Common myeloid progenitor, CD34-positive (primary cell): ENCODE measurements around the gene TMEM123.

Source experiments
- CTCF ChIA-PET: fragments of 350-600 bp; sonication (Branson Sonifier 250); formaldehyde crosslinking; loops from one replicate; lab custom pipeline; 2021; ENCODE audit warnings: antibody characterized with exemption; lab: Charles Lee
- POLR2A ChIA-PET: fragments of 350-600 bp; sonication (Branson Sonifier 250); formaldehyde crosslinking; loops from one replicate; lab custom pipeline; 2021; ENCODE audit warnings: antibody characterized with exemption; lab: Charles Lee
- DNase-seq, 3 donors: peaks; one replicate each; pipeline versions ENCODE4 v3.0.0 to v3.0.0-alpha.2; 2013
- H3K27ac ChIP-seq, 2 experiments: 1 replicate in 1 of 2; 2 replicates in 1 of 2; pipeline ENCODE4 v1.7.0; 2013; ENCODE audit warnings: inconsistent platforms in 2 of 2, low read length in 2 of 2, mild to moderate bottlenecking in 2 of 2, low read depth in 1 of 2, moderate library complexity in 1 of 2; ENCODE audit not compliant: severe bottlenecking in 2 of 2, insufficient read depth in 1 of 2, poor library complexity in 1 of 2
- H3K27me3 ChIP-seq, 5 experiments: replicated peaks in 2 of 5; 1 replicate in 3 of 5; 2 replicates in 2 of 5; pipeline versions ENCODE4 v1.6.1 to v1.7.0; 2013; ENCODE audit warnings: low read length in 4 of 5, mild to moderate bottlenecking in 2 of 5, moderate library complexity in 2 of 5, inconsistent platforms in 1 of 5; ENCODE audit not compliant: insufficient read depth in 5 of 5, control insufficient read depth in 4 of 5
- H3K36me3 ChIP-seq, 4 experiments: 1 replicate in 2 of 4; 2 replicates in 2 of 4; pipeline versions ENCODE4 v1.6.1 to v1.7.0; 2013; ENCODE audit warnings: low read length in 3 of 4, control low read depth in 1 of 4, mild to moderate bottlenecking in 1 of 4; ENCODE audit not compliant: control insufficient read depth in 4 of 4, insufficient read depth in 4 of 4
- H3K4me1 ChIP-seq, 4 experiments: 1 replicate in 3 of 4; 2 replicates in 1 of 4; pipeline versions ENCODE4 v1.6.1 to v1.7.1; 2013; ENCODE audit warnings: low read length in 3 of 4, mild to moderate bottlenecking in 3 of 4, control low read depth in 1 of 4, inconsistent platforms in 1 of 4, moderate library complexity in 1 of 4; ENCODE audit not compliant: control insufficient read depth in 4 of 4, insufficient read depth in 4 of 4; ENCODE audit errors: control extremely low read depth in 1 of 4
- H3K4me3 ChIP-seq, 7 experiments: 1 replicate in 4 of 7; 2 replicates in 3 of 7; pipeline versions ENCODE4 v1.5.1 to v1.7.0; 2013; ENCODE audit warnings: mild to moderate bottlenecking in 7 of 7, low read length in 6 of 7, moderate library complexity in 6 of 7, inconsistent platforms in 2 of 7, low read depth in 2 of 7, control low read depth in 1 of 7; ENCODE audit not compliant: insufficient read depth in 4 of 7, control insufficient read depth in 1 of 7; ENCODE audit errors: extremely low read depth in 1 of 7
- H3K9me3 ChIP-seq, 5 experiments: 1 replicate in 4 of 5; 2 replicates in 1 of 5; pipeline versions ENCODE4 v1.6.1 to v1.7.1; 2013; ENCODE audit warnings: low read length in 4 of 5, mild to moderate bottlenecking in 2 of 5, inconsistent platforms in 1 of 5, low read depth in 1 of 5, moderate library complexity in 1 of 5; ENCODE audit not compliant: control insufficient read depth in 4 of 5, insufficient read depth in 2 of 5; ENCODE audit errors: control extremely low read depth in 1 of 5
- WGBS: methylation state at CpG from one replicate; pipeline ENCODE4 v1.1.5; 2013; ENCODE audit not compliant: insufficient coverage; 5-methylcytosine and 5-hydroxymethylcytosine counted together

Gene TMEM123

DNA sequence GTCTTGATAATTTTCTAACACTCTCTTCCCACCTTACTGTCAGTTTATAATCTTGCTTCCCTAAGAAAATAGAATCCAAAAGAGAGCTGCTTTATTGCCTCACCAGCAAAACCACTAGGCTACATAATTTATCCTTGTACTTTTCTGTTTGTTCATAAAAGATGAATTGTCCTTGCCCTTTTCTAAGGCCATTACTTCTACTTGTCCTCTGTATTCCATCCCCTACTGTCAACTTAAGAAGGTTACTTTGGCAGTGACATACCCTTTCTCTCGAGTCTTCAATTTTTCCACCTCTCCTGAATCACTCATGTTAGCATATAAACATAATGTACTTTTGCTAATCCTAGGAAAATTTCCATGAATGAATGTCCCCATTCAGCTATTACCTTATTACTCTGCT, 87.6 kb downstream of the TMEM123 start:
- WGBS = 100% methylated on average over 1 of the region's 1 CpG
- peaks cover 0 to 2% (median 0%) of the 10 kb centered on the region in 5 experiments for H3K9me3 ChIP-seq
- H3K4me1 ChIP-seq = peaks cover 0 to 5% (median 0%) of the 10 kb centered on the region in 4 experiments
- no peak overlapping the region for H3K27ac ChIP-seq
- POLR2A ChIA-PET = no interaction called here
- H3K4me3 ChIP-seq = no peak overlapping the region
- H3K27me3 ChIP-seq = no peaks in the 10 kb centered on the region
- CTCF ChIA-PET = interaction anchor here (0.8 to 4.0 kb wide), 9 partner anchors 10 to 301 kb away, joined by 3 to 24 read pairs (median 5); no protein-coding TSS in a partner anchor
- DNase-seq = no peak
- H3K36me3 ChIP-seq = peaks cover 29 to 62% (median 36%) of the 10 kb centered on the region in 4 experiments

DNA sequence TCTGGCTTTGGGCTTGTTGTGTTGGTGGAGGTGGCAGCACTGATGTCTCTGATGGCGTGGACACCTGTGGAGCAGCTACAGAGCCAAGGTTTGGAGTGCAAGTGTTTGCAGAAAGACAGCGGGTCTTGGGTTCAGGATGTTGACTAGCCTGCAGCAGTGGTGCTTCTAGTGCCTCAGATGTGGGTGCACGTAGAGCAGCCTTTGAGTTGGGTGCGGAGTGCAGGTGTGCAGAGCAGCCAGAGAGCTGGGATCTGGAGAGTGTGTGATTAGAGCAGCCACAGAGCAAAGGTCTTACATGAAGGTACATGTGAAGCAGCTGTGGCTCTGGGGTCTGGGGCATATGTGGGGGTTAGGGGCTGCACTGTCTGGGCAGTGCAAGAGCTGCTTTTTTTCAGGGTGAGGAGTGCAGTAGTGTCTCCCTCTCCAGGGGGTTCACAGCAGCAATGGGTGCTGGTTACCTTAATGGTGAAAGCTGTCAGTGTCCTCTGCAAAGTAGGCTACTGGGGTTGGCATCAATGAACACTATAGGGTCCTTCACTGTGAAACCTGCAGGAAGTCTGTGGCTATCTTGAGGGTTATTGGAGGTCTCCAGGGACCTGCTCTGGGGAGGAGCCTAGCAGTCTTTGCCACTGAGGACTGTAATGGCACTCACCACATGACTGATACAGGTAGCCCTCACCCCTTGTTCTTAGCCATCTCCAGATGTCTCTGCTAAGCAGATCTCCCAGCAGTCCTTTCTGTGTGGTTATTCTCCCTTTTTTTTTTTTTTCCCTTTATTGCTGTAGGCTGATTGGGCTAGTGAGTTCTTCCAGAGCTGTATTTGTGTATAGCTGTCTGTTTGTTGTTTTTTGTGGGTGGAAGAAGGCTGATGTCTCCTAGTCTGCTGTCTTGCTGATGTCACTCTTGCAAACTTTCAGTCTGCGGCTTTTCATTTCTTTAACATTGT, 91.2 kb downstream of the TMEM123 start:
- H3K36me3 ChIP-seq = peaks cover 30 to 72% (median 34%) of the 10 kb centered on the region in 4 experiments
- no peaks in the 10 kb centered on the region for H3K27me3 ChIP-seq
- WGBS = 96% methylated on average over 4 of the region's 5 CpGs
- ChIA-PET CTCF (interaction anchor here (0.9 to 2.1 kb wide), 2 partner anchors 19 to 21 kb away, joined by 3 to 9 read pairs; no protein-coding TSS in a partner anchor), POLR2A (no interaction called here)
- H3K27ac ChIP-seq = no peak overlapping the region
- H3K9me3 ChIP-seq = peaks cover 0 to 6% (median 2%) of the 10 kb centered on the region in 5 experiments
- DNase-seq = no peak
- peaks cover 0 to 5% (median 0%) of the 10 kb centered on the region in 4 experiments for H3K4me1 ChIP-seq
- H3K4me3 ChIP-seq = no peak overlapping the region

DNA sequence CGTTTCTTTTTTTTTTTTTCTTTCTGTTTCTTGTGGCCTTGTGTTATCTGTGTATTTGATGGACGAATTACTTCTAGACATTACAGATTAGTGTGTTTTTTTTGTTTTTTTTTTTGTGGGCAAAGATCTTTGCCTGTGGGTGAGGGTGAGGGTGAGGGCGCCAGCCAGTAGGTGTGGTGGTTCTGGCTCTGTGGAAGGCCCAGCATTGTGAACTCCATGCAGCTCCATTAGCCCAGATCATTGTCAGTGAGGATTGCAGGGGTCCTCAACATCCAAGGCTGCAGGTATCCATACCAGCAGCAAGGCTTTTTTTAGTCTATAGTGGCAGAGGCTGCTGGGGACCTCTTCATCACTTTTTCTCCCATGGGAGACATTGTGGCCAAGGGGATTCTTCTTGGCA, 91.9 kb downstream of the TMEM123 start:
- peaks cover 26 to 66% (median 30%) of the 10 kb centered on the region in 4 experiments for H3K36me3 ChIP-seq
- POLR2A ChIA-PET = no interaction called here
- WGBS = no CpG with 5 or more reads among the region's 3 CpGs
- peaks cover 0 to 8% (median 2%) of the 10 kb centered on the region in 5 experiments for H3K9me3 ChIP-seq
- no peak for DNase-seq
- H3K27ac ChIP-seq = no peak overlapping the region
- CTCF ChIA-PET = interaction anchor here (0.7 to 3.2 kb wide), 6 partner anchors 11 to 220 kb away, joined by 3 to 15 read pairs (median 4); no protein-coding TSS in a partner anchor
- H3K27me3 ChIP-seq = no peaks in the 10 kb centered on the region
- no peak overlapping the region for H3K4me3 ChIP-seq
- peaks cover 0 to 5% (median 0%) of the 10 kb centered on the region in 4 experiments for H3K4me1 ChIP-seq

DNA sequence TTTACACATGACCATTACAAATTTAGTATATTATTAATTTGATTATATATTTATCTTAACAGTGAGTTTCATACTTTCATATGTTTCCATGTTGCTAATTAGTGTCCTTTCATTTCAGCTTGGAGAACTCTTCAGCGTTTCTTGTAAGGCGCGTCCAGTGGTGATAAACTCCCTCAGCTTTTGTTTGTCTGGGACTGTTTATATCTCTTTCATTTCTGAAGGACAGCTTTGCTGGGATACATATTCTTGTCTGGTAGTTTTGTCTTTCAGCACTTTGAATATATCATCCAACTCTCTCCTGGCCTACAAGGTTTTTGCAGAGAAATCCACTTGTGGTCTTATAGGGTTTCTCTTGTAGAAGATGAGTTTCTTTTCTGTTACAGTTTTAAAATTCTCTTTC, 93.2 kb downstream of the TMEM123 start:
- peaks cover 22 to 57% (median 24%) of the 10 kb centered on the region in 4 experiments for H3K36me3 ChIP-seq
- peaks cover 0 to 10% (median 2%) of the 10 kb centered on the region in 5 experiments for H3K9me3 ChIP-seq
- H3K27ac ChIP-seq = no peak overlapping the region
- H3K27me3 ChIP-seq = no peaks in the 10 kb centered on the region
- ChIA-PET CTCF (interaction anchor here (0.7 to 3.2 kb wide), 8 partner anchors 9 to 254 kb away, joined by 3 to 15 read pairs (median 4); no protein-coding TSS in a partner anchor), POLR2A (interaction anchor here (0.7 to 1.2 kb wide), 2 partner anchors 9 to 17 kb away, joined by 3 read pairs; no protein-coding TSS in a partner anchor)
- H3K4me3 ChIP-seq = no peak overlapping the region
- DNase-seq = peak in 2 of 3 donors; percentile 39 to 41
- peaks cover 0 to 5% (median 0%) of the 10 kb centered on the region in 4 experiments for H3K4me1 ChIP-seq
- 83% methylated on average over 3 of the region's 3 CpGs for WGBS

DNA sequence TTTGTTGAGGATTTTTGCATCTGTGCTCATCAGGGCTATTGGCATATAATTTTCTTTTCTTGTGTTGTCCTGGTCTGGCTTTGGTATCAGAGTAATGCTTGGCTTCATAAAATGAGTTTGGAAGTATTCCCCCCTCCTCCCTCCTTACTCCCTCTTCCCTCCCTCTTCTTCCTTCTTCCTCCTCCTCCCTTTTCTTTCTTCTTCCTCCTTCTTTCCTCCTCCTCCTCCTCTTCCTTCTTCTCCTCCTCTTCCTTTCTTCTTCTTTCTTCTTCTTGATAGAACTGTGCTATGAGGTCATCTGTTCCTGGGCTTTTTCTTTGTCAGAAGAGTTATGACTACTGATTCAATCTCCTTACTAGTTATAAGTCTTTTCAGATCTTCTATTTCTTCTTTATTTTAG, 95.4 kb downstream of the TMEM123 start:
- H3K27ac ChIP-seq = no peak overlapping the region
- H3K4me1 ChIP-seq = peaks cover 0 to 5% (median 0%) of the 10 kb centered on the region in 4 experiments
- H3K27me3 ChIP-seq = no peaks in the 10 kb centered on the region
- POLR2A ChIA-PET = no interaction called here
- H3K9me3 ChIP-seq = peaks cover 0 to 10% (median 2%) of the 10 kb centered on the region in 5 experiments
- no peak overlapping the region for H3K4me3 ChIP-seq
- CTCF ChIA-PET = no interaction called here
- DNase-seq = no peak
- H3K36me3 ChIP-seq = peaks cover 17 to 42% (median 24%) of the 10 kb centered on the region in 4 experiments

DNA sequence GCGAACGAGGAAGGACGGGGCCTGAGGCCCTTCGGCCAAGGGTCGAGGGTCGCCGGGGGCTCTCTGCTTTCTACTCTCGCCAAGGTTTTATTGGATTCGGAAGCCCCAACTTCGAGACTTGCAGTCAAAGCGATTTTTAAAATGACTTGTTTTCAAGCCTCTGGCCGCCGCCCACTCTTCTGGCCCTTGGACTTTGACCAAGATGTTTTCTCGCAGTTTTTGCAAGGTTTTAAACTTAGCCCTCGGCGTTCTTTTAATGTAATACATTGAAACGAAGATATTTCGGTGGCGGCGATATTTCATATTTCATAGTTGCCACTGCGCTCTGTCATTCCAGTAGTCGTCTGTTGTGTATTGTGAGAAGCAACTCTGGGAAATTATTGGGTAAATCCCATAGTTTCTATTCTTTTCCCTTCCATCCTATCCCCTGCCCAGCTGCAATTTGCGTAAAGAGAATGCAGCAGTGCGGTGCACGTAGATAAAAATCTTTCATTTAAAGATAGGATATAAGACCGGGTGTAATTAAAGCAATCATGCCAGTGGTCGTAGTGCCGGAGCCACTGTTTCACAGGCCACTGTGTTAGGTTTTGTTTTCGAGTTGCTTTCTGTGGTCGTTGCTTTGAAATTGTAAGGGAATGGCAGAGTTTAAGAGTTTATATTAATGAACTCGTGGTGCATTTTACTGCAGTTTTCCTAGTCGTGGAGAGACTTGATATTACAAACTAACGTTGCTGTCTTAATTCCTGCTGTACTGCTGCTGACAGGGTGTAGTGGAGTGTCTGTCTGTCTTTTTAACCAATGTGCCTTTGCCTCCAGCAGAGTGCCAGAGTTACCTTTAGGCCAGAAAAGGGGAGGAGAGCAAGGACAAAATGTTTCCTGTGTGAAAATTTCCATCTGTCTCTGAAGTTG, 104.8 kb downstream of the TMEM123 start:
- WGBS = under 1% methylated on average over 32 of the region's 33 CpGs
- H3K4me3 ChIP-seq = peak overlapping the region; percentile 84 to 98 (median 94)
- ChIA-PET CTCF (interaction anchor here (1.0 to 3.6 kb wide), 3 partner anchors 27 to 52 kb away, joined by 3 to 14 read pairs (median 4); no protein-coding TSS in a partner anchor), POLR2A (interaction anchor here (0.6 to 1.8 kb wide), 5 partner anchors 19 to 106 kb away, joined by 3 to 9 read pairs (median 3); no protein-coding TSS in a partner anchor)
- peak; percentile 11 to 54 (median 36) for DNase-seq
- no peaks in the 10 kb centered on the region for H3K27me3 ChIP-seq
- no peaks in the 10 kb centered on the region for H3K9me3 ChIP-seq
- H3K36me3 ChIP-seq = peaks cover 2 to 14% (median 7%) of the 10 kb centered on the region in 4 experiments
- peaks cover 9 to 26% (median 24%) of the 10 kb centered on the region in 4 experiments for H3K4me1 ChIP-seq
- H3K27ac ChIP-seq = peak overlapping the region; percentile 95 to 98
